HL-60 (cell line): ENCODE measurements around the gene MYL6B.

Source experiments
- CTCF ChIP-seq: IDR thresholded peaks from one replicate; pipeline ENCODE4 v1.5.1; 2011; ENCODE audit warnings: low read length, control low read depth, inconsistent platforms; ENCODE audit not compliant: insufficient read depth
- GABPA ChIP-seq: IDR thresholded peaks from 2 replicates; pipeline ENCODE4 v1.6.1; 2012; ENCODE audit warnings: low read depth
- POLR2AphosphoS5 ChIP-seq: IDR thresholded peaks from 2 replicates; pipeline ENCODE4 v1.6.1; 2012; ENCODE audit warnings: low read depth
- REST ChIP-seq: IDR thresholded peaks from 2 replicates; pipeline ENCODE4 v1.6.1; 2012; ENCODE audit warnings: low read depth; ENCODE audit not compliant: insufficient replicate concordance
- SPI1 ChIP-seq: IDR thresholded peaks from 2 replicates; pipeline ENCODE4 v1.6.1; 2012; ENCODE audit warnings: low read depth, mild to moderate bottlenecking, borderline replicate concordance

- TF ChIP-seq CTCF (no peak), GABPA (no peak), POLR2AphosphoS5 (no peak), SPI1 (no peak), REST (no peak)
Observed at GRCh38 chr12:56103823-56104108, 48.6 kb upstream of the MYL6B start.
